H9 (cell line): ENCODE measurements around the gene TIAM1. TPM values are rescaled to one million over a fixed set of nuclear protein-coding genes. Genes with fewer than 3 reads are reported as not detected.

Experiments used
- DNase-seq: peaks from one replicate; pipeline ENCODE4 v3.0.0-alpha.2; 2017
- H2AFZ ChIP-seq: one replicate; pipeline ENCODE4 v1.6.1; 2013; ENCODE audit warnings: mild to moderate bottlenecking, low read length, control low read depth, moderate library complexity
- H2AK5ac ChIP-seq: 2 replicates; pipeline ENCODE4 v1.6.1; 2013; ENCODE audit warnings: low read length, control low read depth, mixed read lengths; ENCODE audit not compliant: insufficient read length
- H2BK120ac ChIP-seq: one replicate; pipeline ENCODE4 v1.6.1; 2013; ENCODE audit warnings: low read depth, mild to moderate bottlenecking, low read length, control low read depth, inconsistent platforms; ENCODE audit not compliant: poor library complexity, severe bottlenecking
- H2BK12ac ChIP-seq: 2 replicates; pipeline ENCODE4 v1.6.1; 2013; ENCODE audit warnings: low read length, control low read depth, mixed read lengths, low read depth; ENCODE audit not compliant: insufficient read length
- H2BK15ac ChIP-seq: 2 replicates; pipeline ENCODE4 v1.6.1; 2013; ENCODE audit warnings: low read depth, low read length, control low read depth
- H2BK20ac ChIP-seq: one replicate; pipeline ENCODE4 v1.6.1; 2013; ENCODE audit warnings: low read depth, mild to moderate bottlenecking, low read length, control low read depth, inconsistent platforms; ENCODE audit not compliant: poor library complexity, severe bottlenecking
- H2BK5ac ChIP-seq: 2 replicates; pipeline ENCODE4 v1.6.1; 2013; ENCODE audit warnings: low read length, control low read depth, mixed read lengths; ENCODE audit not compliant: insufficient read length
- H3K14ac ChIP-seq: 2 replicates; pipeline ENCODE4 v1.6.1; 2013; ENCODE audit warnings: low read length, control low read depth; ENCODE audit not compliant: insufficient read depth
- H3K18ac ChIP-seq: 2 replicates; pipeline ENCODE4 v1.6.1; 2013; ENCODE audit warnings: low read depth, mild to moderate bottlenecking, mixed read lengths, low read length, control low read depth; ENCODE audit not compliant: insufficient read length
- H3K23ac ChIP-seq: 2 replicates; pipeline ENCODE4 v1.6.1; 2013; ENCODE audit warnings: low read length, control low read depth, mixed read lengths, low read depth; ENCODE audit not compliant: insufficient read length
- H3K23me2 ChIP-seq: 2 replicates; pipeline ENCODE4 v1.6.1; 2013; ENCODE audit warnings: low read depth, mild to moderate bottlenecking, mixed read lengths, low read length, control low read depth; ENCODE audit not compliant: insufficient read length, poor library complexity, severe bottlenecking
- H3K27ac ChIP-seq: 2 replicates; pipeline ENCODE4 v1.5.1; 2013; ENCODE audit warnings: low read length, control low read depth, mixed read lengths, low read depth; ENCODE audit not compliant: insufficient read length
- H3K27me3 ChIP-seq: 2 replicates; pipeline ENCODE4 v1.6.1; 2013; ENCODE audit warnings: low read length, control low read depth, inconsistent platforms; ENCODE audit not compliant: insufficient read depth
- H3K4ac ChIP-seq: 2 replicates; pipeline ENCODE4 v1.6.1; 2013; ENCODE audit warnings: low read depth, mild to moderate bottlenecking, control low read depth, inconsistent platforms, low read length, moderate library complexity
- H3K4me1 ChIP-seq: 2 replicates; pipeline ENCODE4 v1.6.1; 2013; ENCODE audit warnings: low read length, control low read depth, inconsistent platforms; ENCODE audit not compliant: insufficient read depth
- H3K4me2 ChIP-seq: 2 replicates; pipeline ENCODE4 v1.6.1; 2013; ENCODE audit warnings: low read length, control low read depth, mixed read lengths; ENCODE audit not compliant: insufficient read length, insufficient read depth
- H3K56ac ChIP-seq: 2 replicates; pipeline ENCODE4 v1.6.1; 2013; ENCODE audit warnings: low read depth, mild to moderate bottlenecking, mixed read lengths, low read length, control low read depth; ENCODE audit not compliant: insufficient read length
- H3K79me1 ChIP-seq: 2 replicates; pipeline ENCODE4 v1.6.1; 2013; ENCODE audit warnings: low read depth, mild to moderate bottlenecking, moderate library complexity, low read length, control low read depth, inconsistent platforms; ENCODE audit not compliant: insufficient read depth, poor library complexity, severe bottlenecking
- H3K79me2 ChIP-seq: 2 replicates; pipeline ENCODE4 v1.6.1; 2013; ENCODE audit warnings: low read length, control low read depth, inconsistent platforms; ENCODE audit not compliant: insufficient read depth
- H3K9ac ChIP-seq: 2 replicates; pipeline ENCODE4 v1.6.1; 2013; ENCODE audit warnings: low read length, control low read depth, mixed read lengths; ENCODE audit not compliant: insufficient read length; ENCODE audit errors: extremely low read depth
- H3K9me3 ChIP-seq: one replicate; pipeline ENCODE4 v1.6.1; 2013; ENCODE audit warnings: low read depth, low read length, inconsistent platforms; ENCODE audit not compliant: control insufficient read depth
- H3T11ph ChIP-seq: one replicate; pipeline ENCODE4 v1.6.1; 2013; ENCODE audit warnings: mild to moderate bottlenecking, low read length, control low read depth, inconsistent platforms
- H4K20me1 ChIP-seq: one replicate; pipeline ENCODE4 v1.6.1; 2013; ENCODE audit not compliant: control insufficient read depth, insufficient read length, insufficient read depth
- H4K5ac ChIP-seq: 2 replicates; pipeline ENCODE4 v1.6.1; 2013; ENCODE audit warnings: low read depth, mild to moderate bottlenecking, mixed read lengths, low read length, control low read depth; ENCODE audit not compliant: insufficient read length
- H4K8ac ChIP-seq: replicated peaks from 2 replicates; pipeline ENCODE4 v1.6.1; 2013; ENCODE audit warnings: low read length, control low read depth, mixed read lengths, low read depth; ENCODE audit not compliant: insufficient read length
- H4K91ac ChIP-seq: 2 replicates; pipeline ENCODE4 v1.6.1; 2013; ENCODE audit warnings: low read depth, mild to moderate bottlenecking, moderate library complexity, mixed read lengths, low read length, control low read depth; ENCODE audit not compliant: insufficient read length
- H3K27ac Mint-ChIP-seq, 3 experiments: 2 replicates in 2 of 3; 3 replicates in 1 of 3; pipeline ENCODE4 v1.8.0; 2020 to 2021; ENCODE audit warnings: mixed read lengths in 3 of 3, mild to moderate bottlenecking in 1 of 3, moderate library complexity in 1 of 3
- H3K27me3 Mint-ChIP-seq: 2 replicates; pipeline ENCODE4 v1.8.0; 2021; ENCODE audit warnings: low read depth, mild to moderate bottlenecking, moderate library complexity, mixed read lengths
- H3K36me3 Mint-ChIP-seq, 3 experiments: 2 replicates in 2 of 3; 3 replicates in 1 of 3; pipeline ENCODE4 v1.8.0; 2020 to 2021; ENCODE audit warnings: low read depth in 3 of 3, mixed read lengths in 3 of 3; ENCODE audit not compliant: insufficient read depth in 1 of 3
- H3K4me1 Mint-ChIP-seq, 2 experiments: 2 replicates each; pipeline ENCODE4 v1.8.0; 2020; ENCODE audit warnings: mixed read lengths in 2 of 2
- H3K4me3 Mint-ChIP-seq, 2 experiments: 2 replicates in 1 of 2; 3 replicates in 1 of 2; pipeline ENCODE4 v1.8.0; 2020 to 2021; ENCODE audit warnings: mild to moderate bottlenecking in 2 of 2, mixed read lengths in 2 of 2, moderate library complexity in 1 of 2
- H3K9me3 Mint-ChIP-seq, 2 experiments: 2 replicates in 1 of 2; 3 replicates in 1 of 2; pipeline ENCODE4 v1.8.0; 2020; ENCODE audit warnings: mild to moderate bottlenecking in 2 of 2, mixed read lengths in 2 of 2, moderate library complexity in 1 of 2
- WGBS: extraction: QIAGEN DNeasy Blood & Tissue Kit; methylation state at CpG from one replicate; pipeline ENCODE4 v1.1.7; 2013; ENCODE audit warnings: missing lambda C conversion rate, low lambda C conversion rate, mixed read lengths; ENCODE audit not compliant: insufficient read length; ENCODE audit errors: extremely low coverage; 5-methylcytosine and 5-hydroxymethylcytosine counted together
- total RNA-seq: library from RNA; stranded (reverse); gene quantifications from 2 replicates; pipeline ENCODE4 v1.2.1, GENCODE V29; 2021
- TF ChIP-seq, protein P1 (sequence below): fragments of 200-600 bp; sonication (generic); conservative IDR thresholded peaks from 3 replicates; pipeline ENCODE4 v1.8.0; 2021; ENCODE audit warnings: antibody characterized with exemption, mild to moderate bottlenecking

TIAM1 gene
- total RNA-seq, 1 experiment from 2014 or later, result 23.1 TPM

- Histone ChIP-seq H3K23ac (no peak overlapping the region), H4K5ac (no peak overlapping the region), H3K79me1 (no peaks in the 10 kb centered on the region), H4K8ac (no peak overlapping the region), H3K27me3 (no peaks in the 10 kb centered on the region), H2BK20ac (no peak overlapping the region), H4K91ac (no peak overlapping the region), H3K79me2 (no peaks in the 10 kb centered on the region), H3T11ph (no peak overlapping the region), H3K4me1 (peaks cover 3% of the 10 kb centered on the region; the same call in 1 of the 2 replicates), H3K14ac (no peak overlapping the region; the same call in 1 of the 2 replicates), H3K56ac (no peak overlapping the region), H3K18ac (no peak overlapping the region), H2BK120ac (no peak overlapping the region), H4K20me1 (no peaks in the 10 kb centered on the region), H2BK5ac (no peak overlapping the region), H2BK15ac (no peak overlapping the region), H3K23me2 (no peaks in the 10 kb centered on the region), H3K4me2 (no peak overlapping the region), H2AK5ac (no peak overlapping the region), H2AFZ (no peak overlapping the region), H2BK12ac (no peak overlapping the region), H3K9ac (no peak overlapping the region), H3K27ac (no peak overlapping the region), H3K9me3 (no peaks in the 10 kb centered on the region), H3K4ac (no peak overlapping the region)
- Mint-ChIP-seq H3K27me3 (no peaks in the 10 kb centered on the region), H3K36me3 (peaks cover 4 to 14% (median 5%) of the 10 kb centered on the region in 3 experiments; a peak in 5 of 7 replicates), H3K4me1 (peaks cover 2 to 11% of the 10 kb centered on the region in 2 experiments; a peak in 3 of 4 replicates), H3K4me3 (no peak overlapping the region), H3K9me3 (no peaks in the 10 kb centered on the region), H3K27ac (peak overlapping the region in 2 of 3 experiments; percentile 3 to 7; a peak in 1 of 7 replicates)
- no peak for DNase-seq
- WGBS, result no CpG with 5 or more reads among the region's 9 CpGs
- TF ChIP-seq, protein P1, sequence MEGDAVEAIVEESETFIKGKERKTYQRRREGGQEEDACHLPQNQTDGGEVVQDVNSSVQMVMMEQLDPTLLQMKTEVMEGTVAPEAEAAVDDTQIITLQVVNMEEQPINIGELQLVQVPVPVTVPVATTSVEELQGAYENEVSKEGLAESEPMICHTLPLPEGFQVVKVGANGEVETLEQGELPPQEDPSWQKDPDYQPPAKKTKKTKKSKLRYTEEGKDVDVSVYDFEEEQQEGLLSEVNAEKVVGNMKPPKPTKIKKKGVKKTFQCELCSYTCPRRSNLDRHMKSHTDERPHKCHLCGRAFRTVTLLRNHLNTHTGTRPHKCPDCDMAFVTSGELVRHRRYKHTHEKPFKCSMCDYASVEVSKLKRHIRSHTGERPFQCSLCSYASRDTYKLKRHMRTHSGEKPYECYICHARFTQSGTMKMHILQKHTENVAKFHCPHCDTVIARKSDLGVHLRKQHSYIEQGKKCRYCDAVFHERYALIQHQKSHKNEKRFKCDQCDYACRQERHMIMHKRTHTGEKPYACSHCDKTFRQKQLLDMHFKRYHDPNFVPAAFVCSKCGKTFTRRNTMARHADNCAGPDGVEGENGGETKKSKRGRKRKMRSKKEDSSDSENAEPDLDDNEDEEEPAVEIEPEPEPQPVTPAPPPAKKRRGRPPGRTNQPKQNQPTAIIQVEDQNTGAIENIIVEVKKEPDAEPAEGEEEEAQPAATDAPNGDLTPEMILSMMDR, result no peak
Measured at GRCh38 chr21:31117128-31117916, 226.7 kb downstream of the TIAM1 start.
